H1 (cell line): ENCODE results near the gene CAMTA2. TPM values are rescaled to one million over a fixed set of nuclear protein-coding genes. Genes with fewer than 3 reads are reported as not detected.

ENCODE experiments used
- CTCF ChIA-PET: fragments of 300-600 bp; sonication (Branson Sonifier 250); formaldehyde crosslinking; loops from one replicate; lab custom pipeline; 2021; ENCODE audit not compliant: partially characterized antibody; lab: Charles Lee
- POLR2A ChIA-PET: fragments of 300-600 bp; sonication (Branson Sonifier 250); formaldehyde crosslinking; loops from one replicate; lab custom pipeline; 2021; ENCODE audit warnings: inconsistent platforms; ENCODE audit not compliant: partially characterized antibody; lab: Charles Lee
- DNase-seq, 2 experiments: peaks; one replicate each; pipeline versions ENCODE4 v3.0.0 to v3.0.0-alpha.2; 2010 to 2022; ENCODE audit warnings: low spot score in 2 of 2, low read depth in 1 of 2, mixed read lengths in 1 of 2
- FAIRE-seq: peaks from 2 replicates; lab custom pipeline; 2011; peaks lifted over from hg19 to GRCh38; lab: Jason Lieb, UNC
- H2AFZ ChIP-seq: 2 replicates; pipeline ENCODE4 v1.8.1; 2012; ENCODE audit warnings: low read length, inconsistent platforms
- H2AK5ac ChIP-seq: 2 replicates; pipeline ENCODE4 v1.6.1; 2013; ENCODE audit warnings: low read depth, low read length
- H2BK120ac ChIP-seq: replicated peaks from 2 replicates; pipeline ENCODE3; 2013; ENCODE audit warnings: low read depth, low read length, inconsistent platforms
- H2BK12ac ChIP-seq: 2 replicates; pipeline ENCODE4 v1.6.1; 2013; ENCODE audit warnings: low read depth, low read length
- H2BK15ac ChIP-seq: 2 replicates; pipeline ENCODE4 v1.6.1; 2013; ENCODE audit warnings: low read length
- H2BK20ac ChIP-seq: 2 replicates; pipeline ENCODE4 v1.6.1; 2013; ENCODE audit warnings: low read length
- H2BK5ac ChIP-seq: 2 replicates; pipeline ENCODE4 v1.6.1; 2013; ENCODE audit warnings: low read depth, low read length
- H3K14ac ChIP-seq: 2 replicates; pipeline ENCODE4 v1.6.1; 2013; ENCODE audit warnings: inconsistent platforms; ENCODE audit not compliant: insufficient read length
- H3K18ac ChIP-seq: 2 replicates; pipeline ENCODE4 v1.6.1; 2013; ENCODE audit warnings: low read length; ENCODE audit errors: extremely low read depth
- H3K23ac ChIP-seq: 2 replicates; pipeline ENCODE4 v1.6.1; 2013; ENCODE audit warnings: inconsistent platforms; ENCODE audit not compliant: insufficient read length
- H3K23me2 ChIP-seq: 2 replicates; pipeline ENCODE4 v1.6.1; 2013; ENCODE audit warnings: low read depth, low read length
- H3K27ac ChIP-seq: 2 replicates; pipeline ENCODE4 v1.6.1; 2011; ENCODE audit warnings: low read depth, low read length, inconsistent platforms
- H3K27me3 ChIP-seq, 4 experiments: replicated peaks in 1 of 4; 1 replicate in 1 of 4; 2 replicates in 3 of 4; pipeline versions ENCODE4 v1.6.1 to v1.8.1; 2011 to 2013; ENCODE audit warnings: low read length in 3 of 4, mild to moderate bottlenecking in 3 of 4, inconsistent platforms in 2 of 4, mixed read lengths in 2 of 4, moderate library complexity in 1 of 4; ENCODE audit not compliant: control insufficient read depth in 3 of 4, insufficient read depth in 3 of 4; ENCODE audit errors: extremely low read depth in 1 of 4
- H3K36me3 ChIP-seq, 4 experiments: 2 replicates each; pipeline versions ENCODE4 v1.6.1 to v1.8.1; 2011 to 2013; ENCODE audit warnings: mild to moderate bottlenecking in 4 of 4, low read length in 3 of 4, moderate library complexity in 2 of 4, control low read depth in 1 of 4, inconsistent platforms in 1 of 4; ENCODE audit not compliant: insufficient read depth in 4 of 4, control insufficient read depth in 2 of 4
- H3K4ac ChIP-seq: replicated peaks from 2 replicates; pipeline ENCODE3; 2013; ENCODE audit warnings: low read length, low read depth, mixed read lengths, inconsistent platforms; ENCODE audit not compliant: insufficient read length
- H3K4me1 ChIP-seq, 4 experiments: replicated peaks in 1 of 4; 1 replicate in 1 of 4; 2 replicates in 3 of 4; pipeline versions ENCODE4 v1.6.1 to v1.8.1; 2011 to 2013; ENCODE audit warnings: low read length in 3 of 4, inconsistent platforms in 2 of 4, mixed read lengths in 1 of 4; ENCODE audit not compliant: insufficient read depth in 4 of 4, control insufficient read depth in 3 of 4
- H3K4me2 ChIP-seq, 2 experiments: 2 replicates each; pipeline versions ENCODE4 v1.6.1 to v1.8.1; 2011 to 2013; ENCODE audit warnings: low read depth in 2 of 2, low read length in 2 of 2, control low read depth in 1 of 2, inconsistent platforms in 1 of 2, mild to moderate bottlenecking in 1 of 2; ENCODE audit not compliant: insufficient read depth in 1 of 2
- H3K4me3 ChIP-seq, 4 experiments: fragments of 200-600, 300-600 bp in 1 of 4; sonication (generic), shearing (Covaris generic), sonication (Bioruptor Twin) in 1 of 4; 2 replicates each; pipeline versions ENCODE4 v1.5.1 to v1.8.1; 2011 to 2016; ENCODE audit warnings: low read length in 4 of 4, low read depth in 3 of 4, control low read depth in 2 of 4, inconsistent platforms in 2 of 4, mild to moderate bottlenecking in 2 of 4, mixed read lengths in 1 of 4, moderate library complexity in 1 of 4; ENCODE audit not compliant: insufficient read depth in 2 of 4; ENCODE audit errors: extremely low read depth in 1 of 4
- H3K56ac ChIP-seq: replicated peaks from 2 replicates; pipeline ENCODE3; 2013; ENCODE audit warnings: low read depth, mild to moderate bottlenecking, mixed read lengths, low read length, inconsistent platforms; ENCODE audit not compliant: insufficient read length
- H3K79me1 ChIP-seq: 2 replicates; pipeline ENCODE4 v1.6.1; 2013; ENCODE audit warnings: low read depth, low read length, control low read depth
- H3K79me2 ChIP-seq, 2 experiments: 2 replicates each; pipeline versions ENCODE4 v1.6.1 to v1.8.1; 2012 to 2013; ENCODE audit warnings: low read length in 2 of 2, mild to moderate bottlenecking in 2 of 2, inconsistent platforms in 1 of 2; ENCODE audit not compliant: insufficient read depth in 2 of 2, control insufficient read depth in 1 of 2
- H3K9ac ChIP-seq, 4 experiments: replicated peaks in 1 of 4; 1 replicate in 1 of 4; 2 replicates in 3 of 4; pipeline versions ENCODE4 v1.6.1 to v1.8.1; 2011 to 2013; ENCODE audit warnings: low read depth in 3 of 4, low read length in 3 of 4, control low read depth in 2 of 4, mild to moderate bottlenecking in 2 of 4, moderate library complexity in 2 of 4, inconsistent platforms in 1 of 4; ENCODE audit errors: extremely low read depth in 1 of 4
- H3K9me3 ChIP-seq, 2 experiments: 2 replicates each; pipeline versions ENCODE4 v1.6.1 to v1.8.1; 2012 to 2013; ENCODE audit warnings: mild to moderate bottlenecking in 2 of 2, moderate library complexity in 2 of 2, control low read depth in 1 of 2, inconsistent platforms in 1 of 2, low read depth in 1 of 2, low read length in 1 of 2, mixed read lengths in 1 of 2; ENCODE audit not compliant: insufficient read depth in 2 of 2
- H4K20me1 ChIP-seq, 2 experiments: replicated peaks in 1 of 2; 2 replicates each; pipeline versions ENCODE3 to v1.8.1; 2011 to 2013; ENCODE audit warnings: inconsistent platforms in 2 of 2, low read length in 2 of 2, mild to moderate bottlenecking in 1 of 2; ENCODE audit not compliant: insufficient read depth in 2 of 2, control insufficient read depth in 1 of 2
- H4K5ac ChIP-seq: 2 replicates; pipeline ENCODE4 v1.6.1; 2013; ENCODE audit warnings: low read length, low read depth, mixed read lengths, inconsistent platforms; ENCODE audit not compliant: insufficient read length
- H4K8ac ChIP-seq: 2 replicates; pipeline ENCODE4 v1.8.0; 2013; ENCODE audit warnings: mild to moderate bottlenecking, moderate library complexity, low read length, inconsistent platforms; ENCODE audit not compliant: insufficient read depth; ENCODE audit errors: extremely low read depth
- H4K91ac ChIP-seq: replicated peaks from 2 replicates; pipeline ENCODE3; 2013; ENCODE audit warnings: low read length, mixed read lengths, inconsistent platforms; ENCODE audit not compliant: insufficient read length
- ASH2L ChIP-seq: fragments of 200-600, 300-600 bp; sonication (generic); IDR thresholded peaks from one replicate; pipeline ENCODE4 v1.7.1; 2017; ENCODE audit warnings: low read length
- BACH1 ChIP-seq: IDR thresholded peaks from 2 replicates; pipeline ENCODE4 v1.6.1; 2012; ENCODE audit warnings: low read length, improper control_type of control experiment
- BCL11A ChIP-seq, 2 experiments: IDR thresholded peaks; one replicate each; pipeline ENCODE4 v1.6.1; 2011; ENCODE audit warnings: low read depth in 2 of 2, low read length in 2 of 2, mild to moderate bottlenecking in 2 of 2
- CHD2 ChIP-seq: IDR thresholded peaks from 2 replicates; pipeline ENCODE4 v1.6.1; 2012; ENCODE audit warnings: low read length, improper control_type of control experiment
- FOSL1 ChIP-seq: IDR thresholded peaks from 2 replicates; pipeline ENCODE4 v1.6.1; 2011; ENCODE audit warnings: mild to moderate bottlenecking, low read depth, low read length, moderate library complexity; ENCODE audit not compliant: insufficient read depth
- SP1 ChIP-seq: IDR thresholded peaks from 2 replicates; pipeline ENCODE4 v1.6.1; 2011; ENCODE audit warnings: low read depth, low read length
- TAF1 ChIP-seq: IDR thresholded peaks from 2 replicates; pipeline ENCODE4 v1.6.1; 2011; ENCODE audit warnings: mild to moderate bottlenecking, low read depth, low read length
- TEAD4 ChIP-seq: IDR thresholded peaks from 2 replicates; pipeline ENCODE4 v1.6.1; 2012; ENCODE audit warnings: low read depth, low read length, inconsistent platforms, mixed read lengths
- YY1 ChIP-seq: IDR thresholded peaks from 2 replicates; pipeline ENCODE4 v1.6.1; 2011; ENCODE audit warnings: low read depth, mild to moderate bottlenecking, low read length
- WGBS, 2 experiments: shearing (Covaris generic) in 1 of 2; methylation state at CpG; one replicate each; pipeline versions ENCODE4 v1.1.6 to v1.1.7; 2013 to 2015; ENCODE audit warnings: low lambda C conversion rate in 2 of 2, mixed read lengths in 2 of 2, inconsistent platforms in 1 of 2, low coverage in 1 of 2, missing lambda C conversion rate in 1 of 2; ENCODE audit not compliant: insufficient replicate concordance in 2 of 2, insufficient coverage in 1 of 2, insufficient read length in 1 of 2; ENCODE audit errors: extremely low coverage in 1 of 2, missing lambda C conversion rate in 1 of 2; 5-methylcytosine and 5-hydroxymethylcytosine counted together
- polyA plus RNA-seq, 7 experiments: library from polyadenylated mRNA; depleted of rRNA in 3 of 7; stranded (reverse) in 5 of 7; unstranded in 2 of 7; fragments of >200 nt in 5 of 7; fragments of 200-250 nt in 2 of 7; gene quantifications; 1 replicate in 5 of 7; 2 replicates in 1 of 7; 4 replicates in 1 of 7; pipeline versions ENCODE4 v1.2.1 to v1.2.3, GENCODE V29; 2011 to 2013; ENCODE audit warnings: missing spikeins in 2 of 7, mixed read lengths in 2 of 7
- total RNA-seq: library from RNA; stranded (reverse); fragmentation: NEBNext Ultra II Directional; extraction: Animal tissue kit (Norgen Biotek cat#: 25700); gene quantifications from 2 replicates; pipeline ENCODE4 v1.2.1, GENCODE V29; 2021
- TF ChIP-seq, protein P1 (sequence below): IDR thresholded peaks from 2 replicates; pipeline ENCODE4 v1.6.1; 2011; ENCODE audit warnings: low read length, improper control_type of control experiment
- TF ChIP-seq, protein P2 (sequence below): IDR thresholded peaks from 2 replicates; pipeline ENCODE4 v1.6.1; 2012; ENCODE audit warnings: inconsistent platforms

CAMTA2 gene
- total and polyA plus RNA-seq, 2 of the 8 experiments (the other 6 are each of a cell fraction or from before 2014, with no cell fraction given), result 5.5 to 12.0 TPM

DNA sequence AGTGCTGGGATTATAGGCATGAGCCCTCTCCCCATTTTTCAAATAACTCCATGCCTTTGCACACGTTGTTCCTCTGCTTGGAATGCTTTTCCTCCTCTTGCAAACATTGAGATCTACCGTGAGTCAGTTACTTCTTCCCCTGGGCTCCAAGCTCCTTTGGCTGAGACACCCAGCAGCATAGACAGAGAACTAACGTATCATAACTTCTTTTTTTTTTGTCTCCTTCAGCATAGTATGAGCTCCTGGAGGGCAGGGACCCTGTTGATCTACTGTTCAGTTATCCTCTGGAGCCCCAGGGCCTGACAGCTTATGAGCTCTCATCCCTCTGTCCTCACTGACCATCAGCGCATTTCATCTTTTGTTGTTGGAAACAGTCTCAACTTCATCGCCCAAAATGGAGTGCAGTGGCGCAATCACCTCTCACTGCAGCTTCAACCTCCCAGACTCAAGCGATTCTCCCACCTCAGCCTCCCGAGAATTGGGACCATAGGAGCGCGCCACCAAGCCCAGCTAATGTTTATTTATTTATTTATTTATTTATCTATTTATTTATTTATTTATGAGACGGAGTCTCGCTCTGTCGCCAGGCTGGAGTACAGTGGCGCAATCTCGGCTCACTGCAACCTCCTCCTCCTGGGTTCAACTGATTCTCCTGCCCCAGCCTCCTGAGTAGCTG lies 22.0 kb downstream of the CAMTA2 start:
- peaks cover 0 to 16% of the 10 kb centered on the region in 2 experiments; a peak in 2 of 4 replicates for H3K79me2 ChIP-seq
- H3K27ac ChIP-seq, result no peak overlapping the region
- POLR2A ChIA-PET, result interaction anchor here (1.0 to 32.4 kb wide), 8 partner anchors 13 to 65 kb away, joined by 3 to 987 read pairs (median 18); partner anchors contain the start of genes CAMTA2, ENO3, INCA1 and KIF1C
- TF ChIP-seq SP1 (no peak), YY1 (no peak), BCL11A (IDR thresholded peaks at IDR 0.05; ENCODE audit: low read depth in 2 of 2, low read length in 2 of 2) (no peak), ASH2L (no peak), FOSL1 (no peak), BACH1 (no peak), TAF1 (no peak), TEAD4 (no peak), CHD2 (no peak)
- TF ChIP-seq, protein P1, sequence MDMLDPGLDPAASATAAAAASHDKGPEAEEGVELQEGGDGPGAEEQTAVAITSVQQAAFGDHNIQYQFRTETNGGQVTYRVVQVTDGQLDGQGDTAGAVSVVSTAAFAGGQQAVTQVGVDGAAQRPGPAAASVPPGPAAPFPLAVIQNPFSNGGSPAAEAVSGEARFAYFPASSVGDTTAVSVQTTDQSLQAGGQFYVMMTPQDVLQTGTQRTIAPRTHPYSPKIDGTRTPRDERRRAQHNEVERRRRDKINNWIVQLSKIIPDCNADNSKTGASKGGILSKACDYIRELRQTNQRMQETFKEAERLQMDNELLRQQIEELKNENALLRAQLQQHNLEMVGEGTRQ, result no peak
- TF ChIP-seq, protein P2, sequence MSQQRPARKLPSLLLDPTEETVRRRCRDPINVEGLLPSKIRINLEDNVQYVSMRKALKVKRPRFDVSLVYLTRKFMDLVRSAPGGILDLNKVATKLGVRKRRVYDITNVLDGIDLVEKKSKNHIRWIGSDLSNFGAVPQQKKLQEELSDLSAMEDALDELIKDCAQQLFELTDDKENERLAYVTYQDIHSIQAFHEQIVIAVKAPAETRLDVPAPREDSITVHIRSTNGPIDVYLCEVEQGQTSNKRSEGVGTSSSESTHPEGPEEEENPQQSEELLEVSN, result no peak

More for the DNA sequence above, 22.0 kb downstream of the CAMTA2 start:
- no peak overlapping the region for H4K91ac ChIP-seq
- peaks cover 0 to 8% (median 0%) of the 10 kb centered on the region in 4 experiments; a peak in 2 of 8 replicates for H3K36me3 ChIP-seq
- H2BK5ac ChIP-seq, result 0 out of 2 replicates have a peak overlapping the region, but pooled peaks have one; percentile 44
- no peaks in the 10 kb centered on the region for H3K27me3 ChIP-seq
- FAIRE-seq (no peak), DNase-seq (no peak)
- H3K4me3 ChIP-seq, result no peak overlapping the region
- no peak overlapping the region; the same call in 1 of the 2 replicates for H2AK5ac ChIP-seq
- CTCF ChIA-PET, result interaction anchor here (0.8 to 7.3 kb wide), 7 partner anchors 9 to 70 kb away, joined by 3 to 41 read pairs (median 5); no protein-coding TSS in a partner anchor
- no peak overlapping the region for H3K14ac ChIP-seq
- no peak overlapping the region for H2BK15ac ChIP-seq
- H4K8ac ChIP-seq, result no peak overlapping the region
- H2BK120ac ChIP-seq, result no peak overlapping the region
- H3K18ac ChIP-seq, result no peak overlapping the region
- H3K79me1 ChIP-seq, result peaks cover 3% of the 10 kb centered on the region; the same call in 1 of the 2 replicates
- no peak overlapping the region for H3K23ac ChIP-seq
- H3K23me2 ChIP-seq, result peaks cover 19% of the 10 kb centered on the region; the same call in 1 of the 2 replicates
- 94% methylated on average over 14 of the region's 15 CpGs; no CpG with 5 or more reads in 1 of the 2 experiments for WGBS, 2 experiments
- H3K9me3 ChIP-seq, result no peaks in the 10 kb centered on the region
- no peak overlapping the region for H4K5ac ChIP-seq
- peaks cover 5 to 18% (median 9%) of the 10 kb centered on the region in 4 experiments for H3K4me1 ChIP-seq
- H2BK20ac ChIP-seq, result no peak overlapping the region
- no peak overlapping the region for H2AFZ ChIP-seq
- peaks cover 0 to 7% of the 10 kb centered on the region in 2 experiments for H4K20me1 ChIP-seq
- no peak overlapping the region for H3K56ac ChIP-seq
- H3K4me2 ChIP-seq, result peak overlapping the region in 1 of 2 experiments; percentile 99; a peak in 1 of 4 replicates
- H3K9ac ChIP-seq, result no peak overlapping the region
- no peak overlapping the region for H3K4ac ChIP-seq
- H2BK12ac ChIP-seq, result no peak overlapping the region
